EH (cell line): Measurements from ENCODE around the gene THSD7B.

Source experiments
- DNase-seq: peaks from one replicate; pipeline ENCODE4 v3.0.0-alpha.2; 2015; ENCODE audit warnings: low read depth

The THSD7B gene

GRCh38 chr2:137156221-137156844 lies 391.0 kb downstream of the THSD7B start:
- no peak for DNase-seq

GRCh38 chr2:137157851-137158250 lies 392.5 kb downstream of the THSD7B start:
- no peak for DNase-seq

GRCh38 chr2:137161250-137161649 lies 395.9 kb downstream of the THSD7B start:
- peak; percentile 40 for DNase-seq

- DNase-seq: no peak
Measured at GRCh38 chr2:137165968-137166367, 400.6 kb downstream of the THSD7B start.

- no peak for DNase-seq
Measured at GRCh38 chr2:137167651-137168050, 402.3 kb downstream of the THSD7B start.

- DNase-seq: peak; percentile 52
Measured at GRCh38 chr2:137168552-137168951, 403.2 kb downstream of the THSD7B start.

- DNase-seq: peak; percentile 38
Measured at GRCh38 chr2:137172162-137172561, 406.8 kb downstream of the THSD7B start.

- peak; percentile 40 for DNase-seq
Measured at GRCh38 chr2:137173463-137173862, 408.1 kb downstream of the THSD7B start.

- no peak for DNase-seq
Measured at GRCh38 chr2:137175246-137175645, 409.9 kb downstream of the THSD7B start.

GRCh38 chr2:137178951-137179377 lies 413.6 kb downstream of the THSD7B start:
- DNase-seq: peak; percentile 37

GRCh38 chr2:137179542-137179941 lies 414.2 kb downstream of the THSD7B start:
- DNase-seq: no peak

GRCh38 chr2:137180012-137180411 lies 414.7 kb downstream of the THSD7B start:
- DNase-seq: no peak

- DNase-seq: no peak
Measured at GRCh38 chr2:137181370-137181769, 416.0 kb downstream of the THSD7B start.

GRCh38 chr2:137182071-137182470 lies 416.7 kb downstream of the THSD7B start:
- DNase-seq: no peak

GRCh38 chr2:137183206-137183898 lies 418.0 kb downstream of the THSD7B start:
- DNase-seq: no peak

GRCh38 chr2:137185378-137186078 lies 420.2 kb downstream of the THSD7B start:
- DNase-seq: peak; percentile 29

- DNase-seq: no peak
Measured at GRCh38 chr2:137187216-137187615, 421.9 kb downstream of the THSD7B start.

GRCh38 chr2:137190411-137191195 lies 425.3 kb downstream of the THSD7B start:
- peak; percentile 60 for DNase-seq

GRCh38 chr2:137192366-137193310 lies 427.3 kb downstream of the THSD7B start:
- DNase-seq: peak; percentile 46

GRCh38 chr2:137193401-137193800 lies 428.1 kb downstream of the THSD7B start:
- no peak for DNase-seq

GRCh38 chr2:137194111-137194510 lies 428.8 kb downstream of the THSD7B start:
- DNase-seq: no peak
